Measurements from ENCODE around the gene IL1R2. TPM values are rescaled to one million over a fixed set of nuclear protein-coding genes. Genes with fewer than 3 reads are reported as not detected.

IL1R2 gene
- total and polyA plus RNA-seq, 9 of the 15 experiments (the other 6 are each of a cell fraction or from before 2014, with no cell fraction given): 0.13 TPM; not detected in 8

GRCh38 chr2:102065675-102066252 is 74.0 kb downstream of the IL1R2 start (continued):
- TF ChIP-seq RBBP5 (IDR thresholded peaks at IDR 0.05; ENCODE audit: borderline replicate concordance, insufficient read depth, low read length, poor library complexity, severe bottlenecking) (peak; percentile 10), NFYB (IDR thresholded peaks at IDR 0.05; ENCODE audit: extremely low read depth, insufficient read length) (no peak), ZNF165 (CRISPR knock-in tag; IDR thresholded peaks at IDR 0.05; ENCODE audit: borderline replicate concordance) (no peak), ZNF695 (CRISPR knock-in tag; IDR thresholded peaks at IDR 0.05) (no peak), FOXP1 (CRISPR knock-in tag; IDR thresholded peaks at IDR 0.05) (no peak), GTF2F1 (IDR thresholded peaks at IDR 0.05; ENCODE audit: low read depth, low read length) (no peak), TSC22D4 (tag; IDR thresholded peaks at IDR 0.05) (no peak), CBX8 (IDR thresholded peaks at IDR 0.05; ENCODE audit: borderline replicate concordance, extremely low read depth, low read depth, low read length, poor library complexity, severe bottlenecking) (no peak), MEF2D (tag; conservative IDR thresholded peaks at IDR 0.05; ENCODE audit: low read depth) (peak; percentile 50; the same call in 1 of the 2 replicates), ZNF780A (CRISPR knock-in tag; IDR thresholded peaks at IDR 0.05) (no peak), SMARCA4 (IDR thresholded peaks at IDR 0.05) (peak; percentile 67; the same call in 1 of the 2 replicates), ZBTB7A (IDR thresholded peaks at IDR 0.05; ENCODE audit: borderline replicate concordance, control insufficient read depth, low read depth, low read length) (no peak), ARNT (IDR thresholded peaks at IDR 0.05) (no peak), BMI1 (IDR thresholded peaks at IDR 0.05; ENCODE audit: low read length) (no peak), DPF2 (IDR thresholded peaks at IDR 0.05) (peak; percentile 85), ZNF212 (CRISPR knock-in tag; IDR thresholded peaks at IDR 0.05) (no peak)

All from K562 (cell line).